Frontal cortex (tissue), 4 donors: ENCODE measurements around the gene IDH2. TPM values are rescaled to one million over a fixed set of nuclear protein-coding genes. Genes with fewer than 3 reads are reported as not detected.
"Not testable (repeated sequence)": the region's sequence is repeated elsewhere in the genome, so short reads cannot be mapped to it uniquely, and the experiment has no call there.

ENCODE experiments used
- DNase-seq, 2 donors: peaks; one replicate each; pipeline ENCODE4 v3.0.0; 2012; ENCODE audit warnings: low spot score in 2 of 2
- FAIRE-seq: peaks from 2 replicates; lab custom pipeline; 2012; peaks lifted over from hg19 to GRCh38; lab: Jason Lieb, UNC
- total RNA-seq: library from RNA; depleted of rRNA; stranded (reverse); fragments of >200 nt; gene quantifications from one replicate; pipeline ENCODE4 v1.2.3, GENCODE V29; 2014
- donor health status: control.
- donor health status: control.
- donor health status: control.

IDH2 gene
- total RNA-seq, 1 donor from 2014 or later, result 77.9 TPM

- FAIRE-seq (no peak), DNase-seq (no peak)
These were observed 17.1 kb upstream of the IDH2 start for GRCh38 chr15:90119367-90119766.

GRCh38 chr15:90115783-90116182 lies 13.5 kb upstream of the IDH2 start:
- no peak for DNase-seq
- FAIRE-seq, result no peak

GRCh38 chr15:90114451-90114901 lies 12.2 kb upstream of the IDH2 start:
- no peak for DNase-seq
- no peak for FAIRE-seq

GRCh38 chr15:90113166-90113565 lies 10.9 kb upstream of the IDH2 start:
- FAIRE-seq (no peak), DNase-seq (no peak)

- FAIRE-seq, DNase-seq: not testable (repeated sequence)
These were observed 7.0 kb upstream of the IDH2 start for GRCh38 chr15:90109163-90109751.

GRCh38 chr15:90108038-90108437 lies 5.8 kb upstream of the IDH2 start:
- FAIRE-seq, DNase-seq: not testable (repeated sequence)

GRCh38 chr15:90106522-90107117 lies 4.4 kb upstream of the IDH2 start:
- no peak for FAIRE-seq

GRCh38 chr15:90105521-90105920 lies 3.3 kb upstream of the IDH2 start:
- FAIRE-seq (no peak), DNase-seq (no peak)

More at GRCh38 chr15:90106522-90107117, 4.4 kb upstream of the IDH2 start:
- DNase-seq, result peak in 1 of 2 donors; percentile 57

GRCh38 chr15:90104551-90104950 lies 2.3 kb upstream of the IDH2 start:
- FAIRE-seq (no peak), DNase-seq (no peak)

- DNase-seq (no peak), FAIRE-seq (no peak)
These were observed 1.5 kb upstream of the IDH2 start for GRCh38 chr15:90103701-90104329.

- FAIRE-seq (no peak), DNase-seq (peak in 1 of 2 donors; percentile 49)
These were observed 919 bp downstream of the IDH2 start for GRCh38 chr15:90101130-90101968.

- DNase-seq (peak; percentile 41 to 50), FAIRE-seq (no peak)
These were observed 2.1 kb downstream of the IDH2 start for GRCh38 chr15:90099868-90100831.

- DNase-seq, result no peak
- no peak for FAIRE-seq
These were observed 3.0 kb downstream of the IDH2 start for GRCh38 chr15:90099072-90099867.

GRCh38 chr15:90097475-90097874 lies 4.8 kb downstream of the IDH2 start:
- no peak for FAIRE-seq
- no peak for DNase-seq

GRCh38 chr15:90095521-90095959 lies 6.7 kb downstream of the IDH2 start:
- FAIRE-seq (no peak), DNase-seq (no peak)

GRCh38 chr15:90091156-90091931 lies 10.9 kb downstream of the IDH2 start:
- no peak for DNase-seq
- no peak for FAIRE-seq

GRCh38 chr15:90090226-90090848 lies 11.9 kb downstream of the IDH2 start:
- FAIRE-seq (no peak), DNase-seq (no peak)
